ENCODE measurements around the gene ADGRA1.

DNA sequence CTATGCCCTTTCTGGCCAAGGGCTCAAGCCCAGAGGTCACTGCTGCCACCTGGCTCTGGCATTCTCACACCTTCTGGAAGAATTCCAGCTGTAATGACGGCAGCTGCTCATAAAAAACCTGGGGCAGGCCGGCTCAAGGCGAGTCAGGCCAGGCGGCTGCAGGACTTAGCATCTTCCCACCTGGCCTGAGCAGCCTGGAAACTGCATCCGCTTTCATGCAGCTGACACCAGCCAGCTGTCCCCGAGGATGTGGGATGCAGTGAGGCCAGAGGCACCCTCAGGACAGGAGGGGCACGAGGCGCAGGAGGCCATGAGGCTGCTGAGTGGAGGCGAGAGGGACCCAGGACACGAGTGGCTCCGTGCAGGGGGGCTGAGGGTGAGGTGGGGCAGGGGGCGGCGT lies 47.5 kb upstream of the ADGRA1 start:
- TF ChIP-seq, protein P1, sequence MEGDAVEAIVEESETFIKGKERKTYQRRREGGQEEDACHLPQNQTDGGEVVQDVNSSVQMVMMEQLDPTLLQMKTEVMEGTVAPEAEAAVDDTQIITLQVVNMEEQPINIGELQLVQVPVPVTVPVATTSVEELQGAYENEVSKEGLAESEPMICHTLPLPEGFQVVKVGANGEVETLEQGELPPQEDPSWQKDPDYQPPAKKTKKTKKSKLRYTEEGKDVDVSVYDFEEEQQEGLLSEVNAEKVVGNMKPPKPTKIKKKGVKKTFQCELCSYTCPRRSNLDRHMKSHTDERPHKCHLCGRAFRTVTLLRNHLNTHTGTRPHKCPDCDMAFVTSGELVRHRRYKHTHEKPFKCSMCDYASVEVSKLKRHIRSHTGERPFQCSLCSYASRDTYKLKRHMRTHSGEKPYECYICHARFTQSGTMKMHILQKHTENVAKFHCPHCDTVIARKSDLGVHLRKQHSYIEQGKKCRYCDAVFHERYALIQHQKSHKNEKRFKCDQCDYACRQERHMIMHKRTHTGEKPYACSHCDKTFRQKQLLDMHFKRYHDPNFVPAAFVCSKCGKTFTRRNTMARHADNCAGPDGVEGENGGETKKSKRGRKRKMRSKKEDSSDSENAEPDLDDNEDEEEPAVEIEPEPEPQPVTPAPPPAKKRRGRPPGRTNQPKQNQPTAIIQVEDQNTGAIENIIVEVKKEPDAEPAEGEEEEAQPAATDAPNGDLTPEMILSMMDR (IDR thresholded peaks at IDR 0.05; ENCODE audit: low read length): no peak
- no peak for TF ChIP-seq EZH2 (optimal IDR thresholded peaks at IDR 0.05; ENCODE audit: low read depth, low read length)

All from MM.1S (cell line).